NCI-H748 (cell line): Measurements from ENCODE around the gene SSBP3.

Source experiments
- DNase-seq: peaks from one replicate; lab custom pipeline; 2025; ENCODE audit not compliant: unreplicated experiment; lab: John Stamatoyannopoulos, UW

Gene SSBP3

GRCh38 chr1:54290506-54291184, 115.5 kb downstream of the SSBP3 start:
- DNase-seq, result no peak

GRCh38 chr1:54289712-54290233, 116.4 kb downstream of the SSBP3 start:
- DNase-seq, result no peak

DNA sequence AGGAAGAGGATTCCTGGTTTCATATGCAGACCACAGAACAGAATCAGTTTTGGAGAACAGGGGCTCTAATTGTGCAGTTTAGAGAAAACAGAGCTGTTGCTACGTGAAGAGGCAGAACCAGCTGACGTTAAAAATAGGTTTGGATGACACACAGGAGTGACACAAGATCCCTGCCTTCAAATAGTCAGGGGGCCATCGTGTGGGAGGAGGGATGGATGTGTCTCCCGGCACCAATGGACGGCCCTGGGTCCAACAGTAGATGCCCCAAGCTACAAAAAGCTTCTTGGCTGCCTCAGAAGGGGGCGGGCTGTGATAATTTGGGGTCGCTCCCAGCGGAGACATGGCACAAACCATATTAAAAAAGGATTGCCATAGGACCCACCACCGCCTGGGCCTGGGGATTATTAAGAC, 118.4 kb downstream of the SSBP3 start:
- no peak for DNase-seq

DNA sequence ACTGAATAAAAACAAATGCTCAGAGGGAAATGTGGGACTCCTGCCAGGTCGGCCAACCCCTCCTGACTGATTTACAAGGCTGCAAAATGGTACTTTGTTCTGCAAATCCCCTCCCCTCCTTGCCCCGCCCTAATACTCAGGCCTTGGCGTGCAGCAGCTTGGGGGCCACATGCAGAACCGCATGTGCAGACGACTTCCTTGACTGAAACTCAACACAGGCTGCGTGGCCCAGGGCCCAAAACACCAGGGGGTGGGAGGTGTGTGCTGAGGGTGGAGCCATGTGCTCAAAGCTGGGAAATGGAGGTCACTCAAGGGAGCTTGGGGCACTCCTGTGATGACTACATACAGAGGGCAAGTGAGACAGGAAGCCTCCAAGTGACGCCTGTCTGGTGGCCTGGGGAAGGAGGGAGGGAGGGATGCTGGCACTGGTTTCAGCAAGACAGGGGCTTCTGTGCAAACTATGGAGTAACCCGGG, 119.0 kb downstream of the SSBP3 start:
- peak; percentile 78 for DNase-seq

- no peak for DNase-seq
Measured at GRCh38 chr1:54285815-54286345, 120.3 kb downstream of the SSBP3 start.

- no peak for DNase-seq
Measured at GRCh38 chr1:54284781-54285529, 121.2 kb downstream of the SSBP3 start.

GRCh38 chr1:54283635-54284385, 122.4 kb downstream of the SSBP3 start:
- DNase-seq, result no peak

DNA sequence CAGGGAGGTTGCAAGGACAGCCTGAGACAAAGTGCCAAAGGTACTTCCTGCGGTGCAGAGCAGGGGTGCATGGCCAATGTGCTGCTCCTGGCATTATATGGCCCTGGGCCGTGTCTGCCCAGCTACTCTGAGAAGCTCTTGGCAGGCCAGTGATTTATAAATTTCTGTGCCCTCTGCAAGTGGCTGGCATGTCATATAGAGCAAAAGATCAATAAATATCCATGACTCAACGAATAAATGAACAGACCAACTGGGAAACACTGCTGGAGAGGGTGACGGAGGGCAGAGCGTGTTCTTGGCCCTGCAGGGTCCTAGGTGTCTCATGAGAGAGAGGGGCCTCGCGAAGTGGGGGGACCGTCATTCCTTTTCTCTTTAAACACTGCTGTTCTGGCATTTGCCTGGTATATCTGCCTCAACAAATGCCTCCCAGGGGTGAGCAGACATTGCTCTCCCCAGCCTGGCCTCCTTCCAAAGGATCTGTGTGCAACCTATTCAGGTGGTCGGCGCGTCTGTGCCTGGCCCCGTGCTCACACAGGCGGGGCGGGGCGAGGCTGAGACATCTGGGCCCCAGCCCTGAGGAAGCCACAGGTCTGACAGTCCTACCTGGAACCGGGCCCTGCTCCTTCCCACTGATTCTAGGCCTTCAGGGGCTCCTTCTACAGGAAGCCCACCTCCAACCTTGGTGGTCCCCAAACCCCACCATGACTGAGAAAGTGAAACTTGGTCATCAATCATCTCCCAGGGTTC, 123.9 kb downstream of the SSBP3 start:
- no peak for DNase-seq

GRCh38 chr1:54280651-54281050, 125.5 kb downstream of the SSBP3 start:
- no peak for DNase-seq

DNA sequence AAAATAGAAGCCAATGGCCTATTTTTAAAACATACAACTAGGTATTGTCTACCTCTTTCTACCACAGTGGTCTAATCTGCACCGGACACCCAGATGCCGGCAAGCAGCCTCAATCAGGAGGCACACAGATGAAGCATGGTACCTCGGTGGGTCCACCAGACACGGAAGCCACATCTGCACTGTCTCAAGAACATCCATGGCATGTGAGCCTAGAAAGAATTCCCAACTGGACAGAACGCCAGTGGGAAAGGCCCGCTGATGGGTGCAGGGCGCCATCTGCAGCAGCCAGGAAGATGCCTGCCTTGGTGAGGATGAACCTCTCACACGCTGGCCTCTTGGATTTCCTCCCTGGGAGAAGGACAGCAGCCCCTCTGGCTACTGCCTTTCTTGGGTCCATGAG, 126.7 kb downstream of the SSBP3 start:
- DNase-seq, result no peak

DNA sequence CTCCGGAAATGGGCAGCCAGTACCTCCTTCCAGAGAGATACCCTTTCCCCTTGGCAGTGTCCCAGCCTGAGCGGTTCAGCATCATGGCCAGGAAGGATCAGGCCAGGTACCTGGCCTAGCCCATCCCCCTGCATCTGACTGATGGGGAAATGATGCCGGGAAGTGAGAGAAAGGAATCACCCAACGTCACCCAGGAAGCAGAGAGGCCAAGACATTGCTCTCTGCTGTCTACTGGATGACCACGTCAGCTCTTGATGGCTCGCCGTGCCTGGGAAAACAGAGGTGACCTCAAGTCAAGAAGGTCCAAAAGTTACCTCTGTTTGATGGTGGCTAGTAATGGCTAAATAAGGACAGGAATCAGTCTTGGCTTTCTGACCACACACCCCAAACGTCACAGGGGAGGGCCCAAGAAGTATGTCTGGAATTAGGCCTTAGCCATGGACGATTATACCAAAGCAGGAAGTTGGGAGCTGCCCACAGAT, 127.2 kb downstream of the SSBP3 start:
- no peak for DNase-seq

DNA sequence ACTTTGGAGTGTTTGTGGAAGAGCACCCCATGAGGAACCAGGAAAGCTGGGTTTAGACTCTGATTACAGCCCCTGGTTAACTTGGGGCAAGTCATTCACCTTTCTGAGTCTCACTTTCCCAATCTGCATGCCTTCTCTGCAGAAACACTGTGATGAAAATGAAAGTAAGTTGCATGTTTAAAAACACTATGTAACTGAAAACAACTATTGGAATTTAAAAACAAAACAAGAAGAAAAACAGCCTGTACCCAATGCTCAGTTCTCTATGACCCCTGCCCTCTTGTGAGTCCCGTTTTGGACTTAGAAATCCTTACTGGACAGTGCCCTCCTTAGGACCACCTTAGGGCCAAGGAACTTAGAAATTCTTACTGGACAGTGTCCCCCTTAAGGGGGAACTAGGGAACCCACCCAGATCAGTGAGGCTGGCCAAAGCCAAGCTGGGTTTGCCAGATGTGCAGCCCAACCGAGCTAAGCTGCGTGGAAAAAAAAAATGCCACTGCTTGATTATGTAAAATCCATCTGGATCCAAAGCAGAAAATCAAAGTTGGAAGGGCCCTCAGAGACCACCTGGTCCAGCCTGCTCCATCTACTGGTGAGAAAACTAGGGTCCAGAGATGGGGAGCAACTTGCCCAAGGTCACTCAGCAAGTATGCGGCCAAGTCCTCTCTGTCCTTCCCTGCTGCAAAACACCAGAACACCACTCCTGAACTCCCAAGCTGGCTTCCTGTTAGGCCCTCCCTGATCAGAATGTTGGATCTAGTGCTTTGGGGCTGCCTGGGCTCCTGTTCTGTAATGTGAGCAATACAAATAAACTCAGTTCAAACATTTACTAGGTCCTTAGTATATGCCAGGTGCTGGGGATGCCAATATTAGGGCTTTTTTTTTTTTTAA, 128.5 kb downstream of the SSBP3 start:
- DNase-seq, result no peak

- DNase-seq, result no peak
Measured at GRCh38 chr1:54276617-54277450, 129.4 kb downstream of the SSBP3 start.

DNA sequence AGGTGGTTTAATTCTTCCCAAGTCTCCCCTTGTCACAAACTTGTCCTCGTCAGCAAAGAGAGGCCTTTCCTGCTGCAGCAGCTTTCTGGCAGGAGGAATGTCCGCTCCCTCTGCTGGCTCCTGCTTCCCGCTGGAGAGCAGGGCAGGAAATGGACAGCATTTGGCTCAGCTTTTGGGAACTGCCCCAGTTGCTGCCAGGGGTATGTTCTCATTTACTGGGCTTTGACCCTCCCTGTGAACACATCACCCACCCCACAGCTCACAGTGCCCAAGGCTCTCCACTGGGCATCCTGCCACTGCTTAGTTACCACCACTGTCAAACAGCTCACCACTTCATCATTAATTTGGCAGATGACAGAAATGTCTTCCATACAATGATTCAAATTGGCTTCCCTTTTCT, 130.8 kb downstream of the SSBP3 start:
- DNase-seq, result no peak

GRCh38 chr1:54274881-54275280, 131.3 kb downstream of the SSBP3 start:
- DNase-seq, result no peak

DNA sequence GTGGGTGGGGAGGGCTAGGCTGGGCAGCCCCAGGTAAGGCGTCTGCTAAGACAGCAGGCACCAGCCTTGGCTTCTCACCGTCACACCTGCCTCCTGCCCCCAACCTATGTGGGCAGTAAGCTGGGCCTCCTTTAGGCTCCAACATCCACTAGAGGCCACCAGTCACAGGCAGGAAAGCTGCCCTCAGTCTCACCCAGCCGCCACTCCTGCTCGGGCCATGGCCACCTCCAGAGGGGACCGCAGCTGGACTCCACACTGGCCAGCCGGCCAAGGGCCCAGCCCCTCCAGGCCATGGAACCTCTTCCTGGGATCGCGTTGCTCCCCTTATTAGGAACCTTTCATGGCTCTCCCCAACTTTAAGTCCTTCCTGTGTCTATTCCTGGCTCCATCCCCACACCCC, 131.7 kb downstream of the SSBP3 start:
- no peak for DNase-seq

GRCh38 chr1:54273795-54274163, 132.4 kb downstream of the SSBP3 start:
- DNase-seq, result no peak

GRCh38 chr1:54273092-54273794, 133.0 kb downstream of the SSBP3 start:
- peak; percentile 33 for DNase-seq
